ENCODE results near the gene CFLAR. TPM values are rescaled to one million over a fixed set of nuclear protein-coding genes. Genes with fewer than 3 reads are reported as not detected.
"Not testable (repeated sequence)": the region's sequence is repeated elsewhere in the genome, so short reads cannot be mapped to it uniquely, and the experiment has no call there.

CFLAR gene
- total RNA-seq, 1 donor from 2014 or later = 77.1 TPM

DNA sequence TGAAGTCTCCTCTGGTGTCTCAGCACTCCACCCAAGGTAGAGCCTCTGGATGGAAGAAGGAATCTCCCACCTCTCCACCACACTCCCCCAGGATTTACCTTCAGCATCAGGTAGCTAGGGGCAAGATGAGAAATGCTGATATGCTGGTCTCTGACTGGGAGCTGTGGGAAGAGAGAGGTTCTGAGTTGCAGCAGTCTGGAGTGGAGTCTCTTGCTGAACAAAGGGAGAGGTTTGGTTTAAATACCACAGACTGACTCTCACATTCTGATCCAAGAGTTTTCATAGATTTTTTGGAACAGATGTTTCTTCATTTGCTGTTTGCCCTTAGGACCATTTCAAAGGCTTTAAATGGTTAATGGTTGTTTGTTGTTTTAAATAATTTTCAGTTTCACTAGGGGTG lies 1.1 kb upstream of the CFLAR start:
- Histone ChIP-seq H3K27me3 (ENCODE audit: control insufficient read depth, insufficient read depth, low read length) (no peaks in the 10 kb centered on the region), H3K36me3 (ENCODE audit: control insufficient read depth, insufficient read depth, low read length) (no peaks in the 10 kb centered on the region), H3K4me3 (ENCODE audit: low read depth, low read length) (no peak overlapping the region)
- TF ChIP-seq, protein P1, sequence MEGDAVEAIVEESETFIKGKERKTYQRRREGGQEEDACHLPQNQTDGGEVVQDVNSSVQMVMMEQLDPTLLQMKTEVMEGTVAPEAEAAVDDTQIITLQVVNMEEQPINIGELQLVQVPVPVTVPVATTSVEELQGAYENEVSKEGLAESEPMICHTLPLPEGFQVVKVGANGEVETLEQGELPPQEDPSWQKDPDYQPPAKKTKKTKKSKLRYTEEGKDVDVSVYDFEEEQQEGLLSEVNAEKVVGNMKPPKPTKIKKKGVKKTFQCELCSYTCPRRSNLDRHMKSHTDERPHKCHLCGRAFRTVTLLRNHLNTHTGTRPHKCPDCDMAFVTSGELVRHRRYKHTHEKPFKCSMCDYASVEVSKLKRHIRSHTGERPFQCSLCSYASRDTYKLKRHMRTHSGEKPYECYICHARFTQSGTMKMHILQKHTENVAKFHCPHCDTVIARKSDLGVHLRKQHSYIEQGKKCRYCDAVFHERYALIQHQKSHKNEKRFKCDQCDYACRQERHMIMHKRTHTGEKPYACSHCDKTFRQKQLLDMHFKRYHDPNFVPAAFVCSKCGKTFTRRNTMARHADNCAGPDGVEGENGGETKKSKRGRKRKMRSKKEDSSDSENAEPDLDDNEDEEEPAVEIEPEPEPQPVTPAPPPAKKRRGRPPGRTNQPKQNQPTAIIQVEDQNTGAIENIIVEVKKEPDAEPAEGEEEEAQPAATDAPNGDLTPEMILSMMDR (IDR thresholded peaks at IDR 0.05; ENCODE audit: insufficient read depth, low read length, severe bottlenecking) = no peak
- FAIRE-seq (no peak), DNase-seq (ENCODE audit: low read depth) (no peak)

GRCh38 chr2:201116959-201117734 lies 1.2 kb downstream of the CFLAR start:
- Histone ChIP-seq H3K27me3 (ENCODE audit: control insufficient read depth, insufficient read depth, low read length) (no peaks in the 10 kb centered on the region), H3K4me3 (ENCODE audit: low read depth, low read length) (peak overlapping the region; percentile 87), H3K36me3 (ENCODE audit: control insufficient read depth, insufficient read depth, low read length) (no peaks in the 10 kb centered on the region)
- TF ChIP-seq, protein P1 (IDR thresholded peaks at IDR 0.05; ENCODE audit: insufficient read depth, low read length, severe bottlenecking) = peak; percentile 25
- no peak for FAIRE-seq
- DNase-seq (ENCODE audit: low read depth) = peak; percentile 71

GRCh38 chr2:201117735-201118094 lies 1.8 kb downstream of the CFLAR start:
- not testable (repeated sequence) for FAIRE-seq; DNase-seq (ENCODE audit: low read depth); H3K36me3 ChIP-seq (ENCODE audit: control insufficient read depth, insufficient read depth, low read length); H3K27me3 ChIP-seq (ENCODE audit: control insufficient read depth, insufficient read depth, low read length)
- H3K4me3 ChIP-seq (ENCODE audit: low read depth, low read length) = peak overlapping the region; percentile 87

DNA sequence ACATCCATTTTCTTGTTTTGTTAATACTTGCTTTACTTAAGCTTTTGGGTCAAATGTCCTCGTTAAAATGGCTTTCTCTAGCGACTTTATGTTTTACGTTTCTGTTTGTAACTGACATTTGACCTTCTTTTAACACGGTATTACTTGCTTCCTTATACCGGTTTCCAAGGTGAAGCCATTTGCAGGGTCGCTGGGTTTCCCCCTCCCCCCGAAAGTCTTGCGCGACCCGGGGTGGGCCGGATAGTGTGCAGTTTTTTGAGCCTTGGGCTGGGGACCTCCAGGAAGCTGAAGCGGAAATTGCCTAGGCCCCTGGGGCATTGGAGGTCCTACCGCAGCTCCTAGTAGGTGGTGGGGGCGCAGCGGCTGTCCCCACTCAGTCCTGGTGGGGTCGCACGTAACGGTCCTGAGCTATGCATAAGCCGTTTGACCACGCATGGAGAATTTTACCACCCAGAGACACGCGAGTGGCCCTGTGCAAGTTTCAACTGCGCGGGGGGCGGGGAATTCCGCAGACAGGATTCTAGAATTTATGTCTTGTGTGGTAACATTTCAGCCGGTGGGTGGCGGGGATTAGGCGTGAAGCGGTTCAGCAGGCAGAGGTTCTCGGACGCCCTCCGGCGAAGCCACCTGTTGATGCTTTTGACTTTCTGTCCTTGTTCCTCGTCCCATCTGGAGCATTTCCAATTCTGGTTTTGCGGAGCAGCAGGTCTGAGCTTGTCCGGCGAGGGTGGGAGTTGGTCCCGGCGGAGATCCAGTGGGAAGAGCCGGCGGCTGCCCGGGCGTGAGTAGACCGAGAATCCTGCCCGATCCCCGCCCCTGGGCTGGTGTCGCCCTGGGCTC lies 2.4 kb downstream of the CFLAR start:
- TF ChIP-seq, protein P1 (IDR thresholded peaks at IDR 0.05; ENCODE audit: insufficient read depth, low read length, severe bottlenecking) = peak; percentile 59
- no peak for FAIRE-seq
- no peaks in the 10 kb centered on the region for H3K27me3 ChIP-seq (ENCODE audit: control insufficient read depth, insufficient read depth, low read length)
- peak; percentile 88 for DNase-seq (ENCODE audit: low read depth)
- H3K4me3 ChIP-seq (ENCODE audit: low read depth, low read length) = peak overlapping the region; percentile 87
- H3K36me3 ChIP-seq (ENCODE audit: control insufficient read depth, insufficient read depth, low read length) = no peaks in the 10 kb centered on the region

DNA sequence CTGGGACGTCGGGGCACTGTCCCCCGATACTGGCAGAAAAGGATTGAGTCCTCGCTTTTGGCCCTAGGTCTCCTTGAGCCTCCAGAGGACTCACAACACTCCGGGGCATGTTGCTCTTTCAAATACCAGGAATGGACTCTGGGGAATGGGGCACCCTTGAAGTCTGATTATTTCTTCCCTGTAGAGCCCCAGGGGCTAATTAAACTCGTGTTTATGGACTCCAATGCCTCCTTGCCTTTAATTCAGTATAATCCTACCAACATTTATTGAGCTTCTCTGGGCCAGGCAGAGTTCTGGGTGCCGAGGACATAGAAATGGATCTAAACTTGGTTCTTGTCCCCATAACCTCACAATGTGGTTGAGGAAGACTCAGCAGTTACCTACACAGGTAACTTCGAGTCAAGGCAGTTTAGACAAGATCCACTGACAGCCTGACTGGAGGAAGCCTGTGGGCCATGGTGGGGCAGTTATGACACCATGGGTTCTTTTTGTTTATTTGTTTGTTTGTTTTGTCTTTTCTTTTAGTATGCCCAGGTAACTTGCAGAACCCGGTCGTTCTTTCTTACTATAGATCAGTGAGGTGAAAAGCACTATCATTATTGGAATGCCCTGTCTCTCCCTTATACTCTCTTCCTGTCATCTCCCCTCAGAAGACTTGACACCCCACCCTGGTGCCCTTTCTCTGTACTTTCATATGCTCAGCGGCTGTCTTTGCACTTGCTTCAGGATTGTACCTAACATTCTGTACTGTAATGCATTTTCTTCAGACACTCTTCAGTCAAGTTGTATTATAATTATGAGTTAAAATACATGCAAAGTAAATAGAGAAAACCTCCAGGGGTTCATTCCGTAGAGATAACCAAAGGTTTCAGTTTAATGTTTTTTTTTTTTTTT lies 3.2 kb downstream of the CFLAR start:
- DNase-seq (ENCODE audit: low read depth) = no peak
- Histone ChIP-seq H3K36me3 (ENCODE audit: control insufficient read depth, insufficient read depth, low read length) (no peaks in the 10 kb centered on the region), H3K27me3 (ENCODE audit: control insufficient read depth, insufficient read depth, low read length) (no peaks in the 10 kb centered on the region), H3K4me3 (ENCODE audit: low read depth, low read length) (peak overlapping the region; percentile 87)
- TF ChIP-seq, protein P1 (IDR thresholded peaks at IDR 0.05; ENCODE audit: insufficient read depth, low read length, severe bottlenecking) = no peak
- FAIRE-seq = no peak
